Smooth muscle cell (in vitro differentiated cells): ENCODE measurements around the gene RTN4RL1. TPM values are rescaled to one million over a fixed set of nuclear protein-coding genes. Genes with fewer than 3 reads are reported as not detected.

Experiments
- DNase-seq: peaks from one replicate; lab custom pipeline; 2025; ENCODE audit not compliant: unreplicated experiment; lab: John Stamatoyannopoulos, UW
- H2AFZ ChIP-seq: fragments of 200-600 bp; sonication (generic); 2 replicates; pipeline ENCODE4 v1.6.0; 2016; ENCODE audit warnings: antibody characterized with exemption, low read depth, mild to moderate bottlenecking
- H3F3A ChIP-seq: fragments of 200-600 bp; sonication (generic); 2 replicates; pipeline ENCODE4 v1.6.0; 2017; ENCODE audit warnings: antibody characterized with exemption, low read depth
- H3K27ac ChIP-seq: fragments of 200-600 bp; sonication (generic); 2 replicates; pipeline ENCODE4 v1.5.1; 2016; ENCODE audit warnings: low read depth, mild to moderate bottlenecking
- H3K27me3 ChIP-seq: fragments of 200-600 bp; sonication (generic); 2 replicates; pipeline ENCODE4 v1.6.1; 2016; ENCODE audit warnings: low read depth, mild to moderate bottlenecking
- H3K36me3 ChIP-seq: fragments of 200-600 bp; sonication (generic); 2 replicates; pipeline ENCODE4 v1.5.1; 2016; ENCODE audit warnings: low read depth
- H3K4me1 ChIP-seq: fragments of 200-600 bp; sonication (generic); 2 replicates; pipeline ENCODE4 v1.5.1; 2016; ENCODE audit warnings: low read depth
- H3K4me2 ChIP-seq: fragments of 200-600 bp; sonication (generic); 2 replicates; pipeline ENCODE4 v1.6.0; 2016; ENCODE audit warnings: mild to moderate bottlenecking
- H3K4me3 ChIP-seq: fragments of 200-600 bp; sonication (generic); 2 replicates; pipeline ENCODE4 v1.5.1; 2016; ENCODE audit warnings: mild to moderate bottlenecking
- H3K79me2 ChIP-seq: fragments of 200-600 bp; sonication (generic); 2 replicates; pipeline ENCODE4 v1.6.0; 2016; ENCODE audit warnings: low read depth, mild to moderate bottlenecking
- H3K9ac ChIP-seq: fragments of 200-600 bp; sonication (generic); 2 replicates; pipeline ENCODE4 v1.6.0; 2016; ENCODE audit warnings: low read depth
- H3K9me3 ChIP-seq: fragments of 200-600 bp; sonication (generic); replicated peaks from 2 replicates; pipeline ENCODE4 v1.5.1; 2016; ENCODE audit warnings: low read depth
- H4K20me1 ChIP-seq: fragments of 200-600 bp; sonication (generic); 2 replicates; pipeline ENCODE4 v1.6.0; 2016; ENCODE audit warnings: low read depth
- CTCF ChIP-seq: fragments of 200-600 bp; sonication (generic); IDR thresholded peaks from 2 replicates; pipeline ENCODE4 v1.5.1; 2017; ENCODE audit warnings: borderline replicate concordance, mild to moderate bottlenecking, antibody characterized with exemption; ENCODE audit not compliant: insufficient read depth, poor library complexity, severe bottlenecking
- WGBS: methylation state at CpG from one replicate; pipeline ENCODE4 v1.1.7; 2016; ENCODE audit warnings: low lambda C conversion rate; 5-methylcytosine and 5-hydroxymethylcytosine counted together
- polyA plus RNA-seq: library from polyadenylated mRNA; unstranded; fragments of >200 nt; fragmentation: Nextera tagmentation; extraction: Ambion mirVana; gene quantifications from 2 replicates; pipeline ENCODE4 v1.2.1, GENCODE V29; 2016
- total RNA-seq: library from RNA; depleted of rRNA; stranded (reverse); fragments of >200 nt; gene quantifications from 2 replicates; pipeline ENCODE4 v1.2.3, GENCODE V29; 2014

RTN4RL1 gene
- not detected in 2 replicates for total RNA-seq
- not detected in 2 replicates for polyA plus RNA-seq

- DNase-seq, result no peak
- Histone ChIP-seq H3K4me3 (peak within 1 kb of the TSS; percentile 52), H4K20me1 (no peaks in the 10 kb centered on the region), H3K4me1 (peaks cover 22% of the 10 kb centered on the region), H3F3A (no peaks in the 10 kb centered on the region), H3K36me3 (no peaks in the 10 kb centered on the region), H2AFZ (peak within 1 kb of the TSS; percentile 74), H3K27me3 (peaks cover 65% of the 10 kb centered on the region), H3K79me2 (no peaks in the 10 kb centered on the region), H3K9ac (no peak within 1 kb of the TSS), H3K4me2 (peak within 1 kb of the TSS; percentile 90), H3K9me3 (no peaks in the 10 kb centered on the region), H3K27ac (no peak within 1 kb of the TSS)
- TF ChIP-seq CTCF, result no peak
- 1% methylated on average over 18 of the region's 47 CpGs for WGBS
Observed at GRCh38 chr17:2025220-2025621, at the start of gene RTN4RL1. Gene RTN4RL1 (minus strand): TSS chr17:2025334. CDS start chr17:2024865, 469 bp downstream.

- H3K4me3 ChIP-seq, result no peak overlapping the region
- H3K4me2 ChIP-seq, result no peak overlapping the region
- peaks cover 3% of the 10 kb centered on the region for H3K4me1 ChIP-seq
- whole genome bisulfite sequencing, result 96% methylated on average over 8 of the region's 10 CpGs
- no peak overlapping the region for H3K27ac ChIP-seq
- H3K36me3 ChIP-seq, result no peaks in the 10 kb centered on the region
- no peak for TF ChIP-seq CTCF
- no peak overlapping the region for H3K9ac ChIP-seq
- no peaks in the 10 kb centered on the region for H3K9me3 ChIP-seq
- H3F3A ChIP-seq, result peaks cover 5% of the 10 kb centered on the region
- no peaks in the 10 kb centered on the region for H4K20me1 ChIP-seq
- H3K79me2 ChIP-seq, result no peaks in the 10 kb centered on the region
- no peaks in the 10 kb centered on the region for H3K27me3 ChIP-seq
- no peak for DNase-seq
- H2AFZ ChIP-seq, result no peak overlapping the region
Observed at GRCh38 chr17:2074919-2075318, 49.8 kb upstream of the RTN4RL1 start.

GRCh38 chr17:2071455-2072281 is 46.5 kb upstream of the RTN4RL1 start:
- Histone ChIP-seq H2AFZ (no peak overlapping the region), H4K20me1 (no peaks in the 10 kb centered on the region), H3K4me2 (no peak overlapping the region), H3K4me1 (peaks cover 11% of the 10 kb centered on the region), H3K27me3 (no peaks in the 10 kb centered on the region), H3K9ac (no peak overlapping the region), H3K27ac (no peak overlapping the region), H3K79me2 (no peaks in the 10 kb centered on the region), H3F3A (peaks cover 18% of the 10 kb centered on the region), H3K9me3 (no peaks in the 10 kb centered on the region), H3K4me3 (no peak overlapping the region), H3K36me3 (no peaks in the 10 kb centered on the region)
- DNase-seq, result no peak
- TF ChIP-seq CTCF, result no peak
- WGBS, result 87% methylated on average over 31 of the region's 31 CpGs

- H2AFZ ChIP-seq, result no peak overlapping the region
- H3F3A ChIP-seq, result peaks cover 15% of the 10 kb centered on the region
- no peak overlapping the region for H3K27ac ChIP-seq
- WGBS, result 96% methylated on average over 6 of the region's 6 CpGs
- no peaks in the 10 kb centered on the region for H3K27me3 ChIP-seq
- H3K9ac ChIP-seq, result no peak overlapping the region
- no peaks in the 10 kb centered on the region for H4K20me1 ChIP-seq
- H3K4me3 ChIP-seq, result no peak overlapping the region
- H3K9me3 ChIP-seq, result no peaks in the 10 kb centered on the region
- H3K4me2 ChIP-seq, result no peak overlapping the region
- peaks cover 8% of the 10 kb centered on the region for H3K4me1 ChIP-seq
- TF ChIP-seq CTCF, result no peak
- H3K36me3 ChIP-seq, result no peaks in the 10 kb centered on the region
- DNase-seq, result no peak
- H3K79me2 ChIP-seq, result no peaks in the 10 kb centered on the region
Observed at GRCh38 chr17:2071024-2071385, 45.9 kb upstream of the RTN4RL1 start.
